Breast epithelium (tissue), 3 donors: ENCODE measurements around the gene CDKL2.

Experiments used
- CTCF ChIP-seq, 3 donors: fragments of 450-650 bp; IDR thresholded peaks; one replicate each; pipeline ENCODE4 v1.5.1; 2016 to 2017; ENCODE audit warnings: antibody characterized with exemption in 3 of 3, mild to moderate bottlenecking in 3 of 3, moderate library complexity in 3 of 3
- POLR2AphosphoS5 ChIP-seq, 3 donors: sonication (generic); formaldehyde crosslinking; IDR thresholded peaks; one replicate each; pipeline ENCODE4 v1.6.1; 2017; ENCODE audit warnings: antibody characterized with exemption in 3 of 3

GRCh38 chr4:75660491-75660890 lies 30.2 kb upstream of the CDKL2 start:
- TF ChIP-seq POLR2AphosphoS5 (IDR thresholded peaks at IDR 0.05) (no peak), CTCF (IDR thresholded peaks at IDR 0.05) (no peak)
